LNCaP clone FGC (cell line): ENCODE data around the gene ELMOD1.
"Not testable (repeated sequence)": the region's sequence is repeated elsewhere in the genome, so short reads cannot be mapped to it uniquely, and the experiment has no call there.

Experiments used
- DNase-seq: peaks from one replicate; pipeline ENCODE4 v3.0.0-alpha.2; 2011; ENCODE audit warnings: low read depth
- H3K4me3 ChIP-seq: 2 replicates; pipeline ENCODE4 v1.5.1; 2011; ENCODE audit warnings: mild to moderate bottlenecking, low read depth, low read length, control low read depth
- TF ChIP-seq, protein P1 (sequence below): IDR thresholded peaks from 2 replicates; pipeline ENCODE4 v1.5.1; 2012; ENCODE audit warnings: mild to moderate bottlenecking; ENCODE audit not compliant: control insufficient read depth, insufficient read depth; ENCODE audit errors: extremely low read depth

ELMOD1 gene

DNA sequence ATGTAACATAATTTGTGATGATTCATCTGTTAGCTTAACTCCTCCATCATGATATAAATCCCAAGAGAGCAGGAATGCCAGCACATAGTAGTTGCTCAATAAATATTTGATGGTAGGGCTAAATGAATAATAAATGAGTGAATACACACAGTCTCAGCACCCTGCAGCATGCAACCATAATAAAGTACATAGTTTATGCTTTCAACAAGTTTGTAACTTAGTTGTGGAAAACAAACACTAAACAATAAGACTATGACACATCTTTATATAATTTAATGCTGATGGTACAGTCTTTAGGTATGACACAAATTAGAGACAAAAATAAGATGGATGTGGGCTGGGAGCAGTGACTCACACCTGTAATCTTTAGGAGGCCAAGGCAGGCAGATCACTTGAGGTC lies 29.3 kb upstream of the ELMOD1 start:
- TF ChIP-seq, protein P1, sequence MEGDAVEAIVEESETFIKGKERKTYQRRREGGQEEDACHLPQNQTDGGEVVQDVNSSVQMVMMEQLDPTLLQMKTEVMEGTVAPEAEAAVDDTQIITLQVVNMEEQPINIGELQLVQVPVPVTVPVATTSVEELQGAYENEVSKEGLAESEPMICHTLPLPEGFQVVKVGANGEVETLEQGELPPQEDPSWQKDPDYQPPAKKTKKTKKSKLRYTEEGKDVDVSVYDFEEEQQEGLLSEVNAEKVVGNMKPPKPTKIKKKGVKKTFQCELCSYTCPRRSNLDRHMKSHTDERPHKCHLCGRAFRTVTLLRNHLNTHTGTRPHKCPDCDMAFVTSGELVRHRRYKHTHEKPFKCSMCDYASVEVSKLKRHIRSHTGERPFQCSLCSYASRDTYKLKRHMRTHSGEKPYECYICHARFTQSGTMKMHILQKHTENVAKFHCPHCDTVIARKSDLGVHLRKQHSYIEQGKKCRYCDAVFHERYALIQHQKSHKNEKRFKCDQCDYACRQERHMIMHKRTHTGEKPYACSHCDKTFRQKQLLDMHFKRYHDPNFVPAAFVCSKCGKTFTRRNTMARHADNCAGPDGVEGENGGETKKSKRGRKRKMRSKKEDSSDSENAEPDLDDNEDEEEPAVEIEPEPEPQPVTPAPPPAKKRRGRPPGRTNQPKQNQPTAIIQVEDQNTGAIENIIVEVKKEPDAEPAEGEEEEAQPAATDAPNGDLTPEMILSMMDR, result no peak
- no peak for DNase-seq
- H3K4me3 ChIP-seq, result no peak overlapping the region

GRCh38 chr11:107562647-107563208 lies 28.2 kb upstream of the ELMOD1 start:
- no peak for DNase-seq
- TF ChIP-seq, protein P1, result no peak
- H3K4me3 ChIP-seq, result no peak overlapping the region

- TF ChIP-seq, protein P1, result peak; percentile 63
- DNase-seq, result no peak
- no peak overlapping the region for H3K4me3 ChIP-seq
These were observed 27.2 kb upstream of the ELMOD1 start for GRCh38 chr11:107563702-107564101.

GRCh38 chr11:107564877-107565218 lies 26.1 kb upstream of the ELMOD1 start:
- no peak for DNase-seq
- TF ChIP-seq, protein P1, result no peak
- H3K4me3 ChIP-seq, result peak overlapping the region; percentile 81

DNA sequence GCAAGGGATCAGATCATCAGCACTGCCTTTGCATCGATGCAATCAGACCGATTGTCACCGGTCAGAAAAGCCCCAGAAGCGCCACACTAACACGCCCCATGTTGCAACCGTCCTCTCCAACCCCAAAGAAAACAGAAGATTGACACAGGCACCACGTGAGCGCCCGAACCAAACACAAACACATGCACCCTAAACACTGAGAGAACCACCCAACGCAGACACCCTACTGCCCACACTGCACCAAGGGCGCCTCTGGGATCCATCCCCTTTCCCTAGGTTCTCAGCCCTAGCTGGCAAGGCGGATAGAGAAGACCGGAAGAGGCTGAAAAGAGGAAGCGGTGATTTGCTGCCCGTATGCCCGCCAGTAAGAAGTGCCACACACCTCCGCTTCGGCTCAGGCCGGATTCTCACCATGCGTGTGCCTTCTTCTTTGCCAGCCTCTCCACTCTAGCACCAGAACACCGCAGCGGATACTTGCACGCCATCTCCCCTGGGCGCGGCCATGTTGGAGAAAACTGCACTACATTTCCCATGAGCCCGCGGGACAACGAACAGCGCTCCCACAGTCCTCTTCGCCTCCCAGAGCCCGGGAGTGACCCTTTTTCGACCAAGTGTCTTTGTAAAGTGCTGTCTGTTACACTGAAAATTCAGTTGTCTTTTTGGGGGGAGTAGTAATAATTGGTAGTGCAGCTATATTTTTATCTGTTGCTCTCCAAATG lies 25.6 kb upstream of the ELMOD1 start, which contains the start of gene ALKBH8:
Gene ALKBH8 (minus strand): TSS at position 517 of the 719 bp plus-strand sequence. CDS start 4,842 bp downstream, outside the sequence.
- TF ChIP-seq, protein P1, result no peak
- DNase-seq, result no peak
- H3K4me3 ChIP-seq, result peak within 1 kb of the TSS; percentile 81

DNA sequence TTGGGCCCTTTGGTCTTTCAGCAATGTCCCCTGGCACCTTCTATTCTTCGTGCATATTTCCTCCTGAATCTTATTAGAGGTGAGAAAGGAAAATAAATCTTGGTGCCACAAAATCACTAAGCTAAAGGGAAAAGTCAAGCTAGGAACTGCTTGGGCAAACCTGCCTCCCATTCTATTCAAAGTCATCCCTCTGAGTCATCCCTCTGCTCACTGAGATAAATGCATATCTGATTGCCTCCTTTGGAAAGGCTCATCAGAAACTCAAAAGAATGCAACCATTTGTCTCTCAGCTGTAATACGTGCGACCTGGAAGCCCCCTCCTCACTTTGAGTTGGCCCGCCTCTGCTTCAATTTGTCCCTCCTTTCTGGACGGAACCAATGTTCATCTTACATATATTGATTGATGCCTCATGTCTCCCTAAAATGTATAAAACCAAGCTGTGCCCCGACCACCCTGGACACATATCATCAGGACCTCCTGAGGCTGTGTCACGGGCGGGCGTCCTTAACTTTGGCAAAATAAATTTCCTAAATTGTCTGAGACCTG lies 24.9 kb upstream of the ELMOD1 start:
- H3K4me3 ChIP-seq, result peak overlapping the region; percentile 81
- not testable (repeated sequence) for DNase-seq

DNA sequence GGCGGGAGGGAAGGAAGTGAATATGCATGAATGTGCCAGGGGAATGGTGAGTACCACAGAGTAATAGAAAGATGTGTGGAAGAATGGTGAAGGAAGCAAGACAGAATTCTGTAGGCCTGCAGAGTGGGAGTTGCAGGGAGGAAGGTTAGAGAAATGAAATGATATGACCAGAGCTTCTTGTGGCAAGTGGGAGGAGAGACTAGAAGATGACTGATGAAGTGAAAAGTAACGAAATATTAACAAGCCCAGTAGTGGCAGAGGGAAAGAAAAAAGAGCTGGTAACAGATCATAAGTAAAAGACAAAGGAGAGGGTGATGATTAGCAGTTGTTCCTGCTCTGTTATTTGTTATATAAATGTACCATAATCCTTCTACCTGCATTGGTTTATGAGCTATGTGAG lies 24.4 kb upstream of the ELMOD1 start:
- no peak for DNase-seq
- TF ChIP-seq, protein P1, result no peak
- no peak overlapping the region for H3K4me3 ChIP-seq
